Upper lobe of left lung (tissue), 6 donors: ENCODE measurements around the gene GATAD2B. TPM values are rescaled to one million over a fixed set of nuclear protein-coding genes. Genes with fewer than 3 reads are reported as not detected.
A peak's percentile ranks its signal among the peaks of the same experiment; 100 is the strongest.

Source experiments
- ATAC-seq, 2 donors: fragments of 200-7000 bp; cut with Tn5 transposase; one replicate each; pipeline ENCODE4 v1.9.1; 2022; ENCODE audit warnings: mild to moderate bottlenecking in 2 of 2, moderate library complexity in 2 of 2; ENCODE audit not compliant: low FRiP score in 2 of 2
- DNase-seq, 2 donors: peaks; one replicate each; pipeline ENCODE4 v3.0.0-alpha.2; 2019 to 2020
- H3K27ac ChIP-seq, 4 donors: fragments of 200-600 bp; sonication (generic); one replicate each; pipeline ENCODE4 v1.5.1; 2016 to 2019
- H3K27me3 ChIP-seq, 4 donors: fragments of 200-600 bp; sonication (generic); one replicate each; pipeline ENCODE4 v1.5.1; 2017 to 2019
- H3K36me3 ChIP-seq, 4 donors: fragments of 200-600 bp; sonication (generic); one replicate each; pipeline ENCODE4 v1.5.1; 2016 to 2019
- H3K4me1 ChIP-seq, 4 donors: fragments of 200-600 bp; sonication (generic); one replicate each; pipeline ENCODE4 v1.5.1; 2018 to 2019
- H3K4me3 ChIP-seq, 4 donors: fragments of 200-600 bp; sonication (generic); one replicate each; pipeline ENCODE4 v1.5.1; 2017 to 2019; ENCODE audit warnings: mild to moderate bottlenecking in 2 of 4, moderate library complexity in 1 of 4
- H3K9me3 ChIP-seq, 4 donors: fragments of 200-600 bp; sonication (generic); one replicate each; pipeline ENCODE4 v1.5.1; 2018 to 2019
- EP300 ChIP-seq, 4 donors: sonication (generic); formaldehyde crosslinking; IDR thresholded peaks; one replicate each; pipeline ENCODE4 v1.5.1; 2017; ENCODE audit warnings: antibody characterized with exemption in 4 of 4, control low read depth in 2 of 4
- POLR2A ChIP-seq, 4 donors: fragments of 450-650 bp; IDR thresholded peaks; one replicate each; pipeline ENCODE4 v1.5.1; 2016 to 2017; ENCODE audit warnings: antibody characterized with exemption in 4 of 4, mild to moderate bottlenecking in 2 of 4
- POLR2AphosphoS5 ChIP-seq, 2 donors: sonication (generic); formaldehyde crosslinking; IDR thresholded peaks; one replicate each; pipeline ENCODE4 v1.5.1; 2017; ENCODE audit warnings: antibody characterized with exemption in 2 of 2
- whole genome bisulfite sequencing, 2 donors: methylation state at CpG; one replicate each; pipeline ENCODE4 v1.1.5; 2017 to 2018; 5-methylcytosine and 5-hydroxymethylcytosine counted together
- total RNA-seq, 6 donors: library from RNA; depleted of rRNA in 4 of 6; stranded (reverse); fragments of >200 nt in 4 of 6; gene quantifications; one replicate each; pipeline versions ENCODE4 v1.1.0 to v1.2.1, GENCODE V29; 2016 to 2021
- TF ChIP-seq, protein P1 (sequence below), 6 experiments: fragments of 450-650 bp in 4 of 6; fragments of 200-600 bp in 2 of 6; sonication (generic) in 2 of 6; IDR thresholded peaks; one replicate each; pipeline ENCODE4 v1.5.1; 2016 to 2019; ENCODE audit warnings: antibody characterized with exemption in 6 of 6
- donor health status: DM: no; HTN: no; CAD: no; lungs with moderate emphysema.
- donor health status: DM: no; HTN: yes; CAD: no; lungs with severe emphysema.

The GATAD2B gene
- total RNA-seq, 6 donors from 2014 or later, result 16.0 to 50.3 (median 37.8) TPM

DNA sequence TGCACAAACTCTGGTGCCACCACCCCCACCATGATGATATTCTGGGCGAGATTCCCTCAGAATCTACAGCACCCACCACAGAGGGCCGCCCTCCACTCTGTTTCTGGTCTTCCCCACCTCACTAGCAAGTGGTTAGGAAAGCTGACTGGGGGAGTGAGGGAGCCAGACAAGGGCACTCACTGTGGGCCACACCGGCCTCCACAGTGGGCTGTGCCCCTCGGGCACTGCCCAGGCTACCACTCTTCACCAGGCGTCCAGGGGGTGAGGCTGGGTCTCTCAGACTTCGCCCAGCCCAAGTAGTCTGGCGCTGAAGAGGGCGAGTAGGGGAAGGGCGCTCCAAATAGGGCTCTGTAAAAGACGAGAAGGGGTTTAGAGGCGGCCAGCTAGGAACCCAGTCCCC, 11.2 kb upstream of the GATAD2B start:
- H3K36me3 ChIP-seq, result peaks cover 37 to 95% (median 82%) of the 10 kb centered on the region in 4 donors
- DNase-seq (no peak), ATAC-seq (no peak)
- no peak overlapping the region for H3K27ac ChIP-seq
- WGBS, 2 donors, result 94 to 95% methylated on average over 10 to 11 of the region's 11 CpGs
- no peak overlapping the region for H3K4me3 ChIP-seq
- H3K4me1 ChIP-seq, result peaks cover 0 to 2% (median 0%) of the 10 kb centered on the region in 4 donors
- no peaks in the 10 kb centered on the region for H3K27me3 ChIP-seq
- TF ChIP-seq POLR2A (IDR thresholded peaks at IDR 0.05) (no peak), POLR2AphosphoS5 (IDR thresholded peaks at IDR 0.05) (no peak), EP300 (IDR thresholded peaks at IDR 0.05) (no peak)
- TF ChIP-seq, protein P1, sequence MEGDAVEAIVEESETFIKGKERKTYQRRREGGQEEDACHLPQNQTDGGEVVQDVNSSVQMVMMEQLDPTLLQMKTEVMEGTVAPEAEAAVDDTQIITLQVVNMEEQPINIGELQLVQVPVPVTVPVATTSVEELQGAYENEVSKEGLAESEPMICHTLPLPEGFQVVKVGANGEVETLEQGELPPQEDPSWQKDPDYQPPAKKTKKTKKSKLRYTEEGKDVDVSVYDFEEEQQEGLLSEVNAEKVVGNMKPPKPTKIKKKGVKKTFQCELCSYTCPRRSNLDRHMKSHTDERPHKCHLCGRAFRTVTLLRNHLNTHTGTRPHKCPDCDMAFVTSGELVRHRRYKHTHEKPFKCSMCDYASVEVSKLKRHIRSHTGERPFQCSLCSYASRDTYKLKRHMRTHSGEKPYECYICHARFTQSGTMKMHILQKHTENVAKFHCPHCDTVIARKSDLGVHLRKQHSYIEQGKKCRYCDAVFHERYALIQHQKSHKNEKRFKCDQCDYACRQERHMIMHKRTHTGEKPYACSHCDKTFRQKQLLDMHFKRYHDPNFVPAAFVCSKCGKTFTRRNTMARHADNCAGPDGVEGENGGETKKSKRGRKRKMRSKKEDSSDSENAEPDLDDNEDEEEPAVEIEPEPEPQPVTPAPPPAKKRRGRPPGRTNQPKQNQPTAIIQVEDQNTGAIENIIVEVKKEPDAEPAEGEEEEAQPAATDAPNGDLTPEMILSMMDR (IDR thresholded peaks at IDR 0.05), result no peak
- no peaks in the 10 kb centered on the region for H3K9me3 ChIP-seq

DNA sequence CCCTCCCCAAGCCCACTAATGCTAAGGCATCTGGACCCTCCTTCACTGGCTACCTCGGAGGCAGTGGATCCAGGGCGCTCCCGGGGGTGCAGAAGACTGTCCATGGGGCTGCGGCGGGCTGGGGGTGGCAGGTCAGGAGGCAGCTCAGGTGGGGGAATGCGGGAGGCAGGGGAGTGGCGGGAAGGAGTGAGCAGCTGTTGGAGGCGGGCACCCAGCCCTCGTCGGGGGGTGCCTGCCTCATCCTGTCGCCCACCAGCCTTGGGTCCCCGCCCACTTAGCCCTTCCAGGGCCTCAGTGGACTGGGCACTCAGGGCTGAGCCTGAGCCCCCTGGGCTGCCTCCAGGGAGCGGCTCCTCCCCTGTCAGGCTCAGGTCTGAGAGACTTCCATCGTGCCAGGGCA, 10.7 kb upstream of the GATAD2B start:
- H3K4me1 ChIP-seq, result peaks cover 0 to 8% (median 0%) of the 10 kb centered on the region in 4 donors
- ATAC-seq, result no peak
- no peaks in the 10 kb centered on the region for H3K9me3 ChIP-seq
- 92 to 95% methylated on average over 11 to 14 of the region's 14 CpGs for WGBS, 2 donors
- peak in 1 of 2 donors; percentile 56 for DNase-seq
- no peaks in the 10 kb centered on the region for H3K27me3 ChIP-seq
- H3K27ac ChIP-seq, result no peak overlapping the region
- TF ChIP-seq POLR2AphosphoS5 (IDR thresholded peaks at IDR 0.05) (no peak), POLR2A (IDR thresholded peaks at IDR 0.05) (no peak), EP300 (IDR thresholded peaks at IDR 0.05) (no peak)
- TF ChIP-seq, protein P1 (IDR thresholded peaks at IDR 0.05), result no peak
- H3K36me3 ChIP-seq, result peaks cover 37 to 90% (median 77%) of the 10 kb centered on the region in 4 donors
- no peak overlapping the region for H3K4me3 ChIP-seq

DNA sequence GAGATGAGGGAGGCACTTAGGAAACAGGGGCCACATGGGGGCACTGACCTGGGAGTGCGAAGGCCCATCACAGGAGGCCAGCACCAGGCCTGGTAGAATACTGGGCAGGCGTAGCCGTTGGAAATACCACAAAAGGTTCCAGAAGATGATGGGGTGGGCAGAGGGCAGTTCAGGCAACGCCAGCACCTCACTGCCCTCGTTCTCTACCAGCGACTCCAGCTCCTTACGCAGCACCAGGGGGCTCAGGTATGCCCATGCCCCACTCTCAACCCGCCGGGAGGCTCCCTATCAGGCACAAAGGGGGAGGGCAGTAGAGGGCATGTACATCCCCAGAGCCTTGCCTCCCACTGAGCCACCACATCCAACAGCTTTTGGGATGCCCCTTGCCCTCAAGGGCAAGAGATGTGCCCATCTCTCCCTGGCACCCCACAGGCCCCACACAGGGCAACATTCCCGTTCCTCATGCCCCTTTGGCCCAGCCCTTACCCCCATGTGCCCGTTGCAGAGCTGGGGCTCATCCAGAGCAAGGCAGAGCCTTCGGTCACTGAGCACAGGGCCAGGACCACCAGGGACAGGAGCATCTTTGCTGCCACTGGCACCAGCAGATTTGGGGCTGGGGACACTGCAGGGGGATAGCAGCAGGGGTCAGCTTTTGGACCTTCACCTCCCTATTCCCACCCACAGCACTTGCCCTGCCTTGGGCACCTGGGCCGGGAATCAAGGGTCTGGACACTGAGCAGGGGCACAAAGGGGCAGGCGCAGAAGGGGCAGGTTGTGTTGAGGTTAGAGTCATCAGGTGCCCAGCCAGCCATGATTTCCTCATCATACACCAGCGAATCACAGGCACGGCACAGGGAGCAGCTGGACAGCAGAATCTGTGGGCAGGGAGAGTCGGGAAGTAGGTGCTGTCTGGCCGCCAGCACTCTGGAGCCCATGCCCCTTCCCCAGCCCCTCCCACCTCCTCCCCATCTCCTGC, 9.7 kb upstream of the GATAD2B start:
- 95% methylated on average over 9 to 17 of the region's 18 CpGs for WGBS, 2 donors
- H3K9me3 ChIP-seq, result no peaks in the 10 kb centered on the region
- DNase-seq, result no peak
- no peak for ATAC-seq
- no peak for TF ChIP-seq POLR2A (IDR thresholded peaks at IDR 0.05)
- TF ChIP-seq EP300 (IDR thresholded peaks at IDR 0.05), result no peak
- TF ChIP-seq, protein P1 (IDR thresholded peaks at IDR 0.05), result no peak
- peaks cover 36 to 80% (median 70%) of the 10 kb centered on the region in 4 donors for H3K36me3 ChIP-seq
- no peak overlapping the region for H3K27ac ChIP-seq
- H3K27me3 ChIP-seq, result no peaks in the 10 kb centered on the region
- no peak overlapping the region for H3K4me3 ChIP-seq
- peaks cover 0 to 8% (median 2%) of the 10 kb centered on the region in 4 donors for H3K4me1 ChIP-seq

DNA sequence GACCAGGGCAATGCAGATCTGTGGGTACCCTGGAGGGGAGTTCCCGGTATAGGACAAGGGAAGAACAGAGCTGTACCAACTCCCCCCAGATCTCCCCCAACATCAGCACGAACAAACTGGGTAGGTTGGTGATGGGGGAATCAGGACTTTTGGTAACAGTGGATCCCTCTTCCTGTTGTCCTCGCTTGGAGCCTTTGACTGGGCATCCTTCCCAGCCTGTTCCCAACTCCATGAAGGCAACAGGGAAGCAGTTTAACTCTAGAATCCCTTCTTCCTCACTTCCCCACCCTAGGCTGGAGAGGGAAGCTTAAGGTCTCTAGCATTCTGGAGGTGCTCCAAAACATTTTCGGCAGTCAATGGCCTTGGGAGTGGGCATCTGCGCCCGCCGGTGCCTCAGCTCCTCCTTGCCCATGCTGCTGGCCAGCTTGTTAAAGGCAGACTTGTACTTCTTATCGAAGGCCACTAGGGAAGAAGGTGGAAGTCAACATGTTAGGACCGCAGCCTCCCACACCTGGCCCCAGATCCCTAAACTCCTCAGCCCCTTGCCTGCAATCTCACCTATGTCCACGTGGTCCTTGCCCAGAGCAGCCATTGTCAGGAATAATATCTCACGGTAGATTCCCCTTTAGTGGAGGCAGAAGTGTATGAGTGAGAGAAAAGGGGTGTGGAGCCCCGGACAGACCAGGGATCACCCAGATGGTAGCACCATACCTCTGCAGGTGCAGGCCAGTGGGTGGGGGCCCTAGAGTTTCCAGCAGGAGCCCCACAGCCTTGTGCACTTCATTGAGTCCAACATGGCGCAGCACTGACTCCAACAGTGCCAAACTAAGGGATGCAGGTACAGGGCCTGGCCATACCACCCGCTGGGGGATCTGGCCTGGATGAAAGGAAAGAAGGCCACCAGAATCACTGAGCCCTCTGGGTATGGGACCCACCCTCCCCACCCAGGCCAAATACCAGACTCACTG, 7.5 kb upstream of the GATAD2B start:
- peaks cover 17 to 58% (median 48%) of the 10 kb centered on the region in 4 donors for H3K36me3 ChIP-seq
- no peak for DNase-seq
- 88 to 92% methylated on average over 10 to 14 of the region's 14 CpGs for WGBS, 2 donors

More for the DNA sequence above, 7.5 kb upstream of the GATAD2B start:
- Histone ChIP-seq H3K9me3 (no peaks in the 10 kb centered on the region), H3K4me3 (no peak overlapping the region), H3K27ac (no peak overlapping the region), H3K27me3 (no peaks in the 10 kb centered on the region), H3K4me1 (peaks cover 0 to 8% (median 2%) of the 10 kb centered on the region in 4 donors)
- no peak for ATAC-seq
- TF ChIP-seq POLR2A (IDR thresholded peaks at IDR 0.05), result no peak
- TF ChIP-seq, protein P1 (IDR thresholded peaks at IDR 0.05), result no peak
- no peak for TF ChIP-seq EP300 (IDR thresholded peaks at IDR 0.05)
- no peak for TF ChIP-seq POLR2AphosphoS5 (IDR thresholded peaks at IDR 0.05)
